PFSK-1 (cell line): Measurements from ENCODE around the gene CORO2B.

Experiments
- FOXP2 ChIP-seq: optimal IDR thresholded peaks from 2 replicates; pipeline ENCODE3; 2011; ENCODE audit warnings: borderline replicate concordance, control low read depth, inconsistent platforms; ENCODE audit not compliant: insufficient read depth; ENCODE audit errors: extremely low read length, extremely low read depth
- POLR2AphosphoS5 ChIP-seq: IDR thresholded peaks from 2 replicates; pipeline ENCODE4 v1.6.1; 2012; ENCODE audit warnings: low read depth, mild to moderate bottlenecking, control low read depth, low read length, moderate library complexity
- SIN3A ChIP-seq: IDR thresholded peaks from 2 replicates; pipeline ENCODE4 v1.6.1; 2012; ENCODE audit warnings: mild to moderate bottlenecking, low read length, moderate library complexity, borderline replicate concordance; ENCODE audit not compliant: insufficient read depth
- TAF1 ChIP-seq: IDR thresholded peaks from 2 replicates; pipeline ENCODE4 v1.6.1; 2012; ENCODE audit warnings: low read length, control low read depth, borderline replicate concordance; ENCODE audit not compliant: insufficient read depth
- TF ChIP-seq, protein P1 (sequence below), 2 experiments: IDR thresholded peaks; 2 replicates each; pipeline versions ENCODE4 v1.6.1 to v1.8.0; 2011 to 2012; ENCODE audit warnings: low read depth in 2 of 2, low read length in 2 of 2, control low read depth in 1 of 2, inconsistent platforms in 1 of 2, mild to moderate bottlenecking in 1 of 2, moderate library complexity in 1 of 2; ENCODE audit not compliant: insufficient read depth in 1 of 2

CORO2B gene

DNA sequence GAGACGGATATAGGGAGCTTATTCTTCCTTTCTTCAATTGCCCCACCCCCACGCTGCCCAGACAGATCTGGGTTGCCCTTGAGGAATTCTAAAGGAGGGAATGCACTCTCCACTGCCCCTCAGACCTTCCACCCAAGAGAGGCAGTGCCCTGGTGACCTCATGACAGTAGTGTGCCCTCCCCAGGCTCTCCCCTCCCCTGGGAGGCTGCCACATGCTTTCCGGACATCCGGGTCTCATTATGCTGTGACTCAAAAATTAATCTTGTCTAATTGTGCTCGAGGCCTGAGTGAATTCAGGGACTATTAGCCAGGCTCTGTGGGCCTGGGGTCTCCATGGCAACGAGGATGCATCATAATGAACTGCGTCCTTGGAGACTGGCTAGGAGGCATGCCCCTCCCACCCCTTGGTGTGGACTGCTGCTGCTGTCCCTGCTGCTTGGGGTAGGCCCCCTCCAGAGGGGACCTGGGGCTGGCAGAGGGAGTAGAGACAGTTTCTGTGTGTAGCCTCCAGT is 20.8 kb downstream of the CORO2B start:
- TF ChIP-seq, protein P1, sequence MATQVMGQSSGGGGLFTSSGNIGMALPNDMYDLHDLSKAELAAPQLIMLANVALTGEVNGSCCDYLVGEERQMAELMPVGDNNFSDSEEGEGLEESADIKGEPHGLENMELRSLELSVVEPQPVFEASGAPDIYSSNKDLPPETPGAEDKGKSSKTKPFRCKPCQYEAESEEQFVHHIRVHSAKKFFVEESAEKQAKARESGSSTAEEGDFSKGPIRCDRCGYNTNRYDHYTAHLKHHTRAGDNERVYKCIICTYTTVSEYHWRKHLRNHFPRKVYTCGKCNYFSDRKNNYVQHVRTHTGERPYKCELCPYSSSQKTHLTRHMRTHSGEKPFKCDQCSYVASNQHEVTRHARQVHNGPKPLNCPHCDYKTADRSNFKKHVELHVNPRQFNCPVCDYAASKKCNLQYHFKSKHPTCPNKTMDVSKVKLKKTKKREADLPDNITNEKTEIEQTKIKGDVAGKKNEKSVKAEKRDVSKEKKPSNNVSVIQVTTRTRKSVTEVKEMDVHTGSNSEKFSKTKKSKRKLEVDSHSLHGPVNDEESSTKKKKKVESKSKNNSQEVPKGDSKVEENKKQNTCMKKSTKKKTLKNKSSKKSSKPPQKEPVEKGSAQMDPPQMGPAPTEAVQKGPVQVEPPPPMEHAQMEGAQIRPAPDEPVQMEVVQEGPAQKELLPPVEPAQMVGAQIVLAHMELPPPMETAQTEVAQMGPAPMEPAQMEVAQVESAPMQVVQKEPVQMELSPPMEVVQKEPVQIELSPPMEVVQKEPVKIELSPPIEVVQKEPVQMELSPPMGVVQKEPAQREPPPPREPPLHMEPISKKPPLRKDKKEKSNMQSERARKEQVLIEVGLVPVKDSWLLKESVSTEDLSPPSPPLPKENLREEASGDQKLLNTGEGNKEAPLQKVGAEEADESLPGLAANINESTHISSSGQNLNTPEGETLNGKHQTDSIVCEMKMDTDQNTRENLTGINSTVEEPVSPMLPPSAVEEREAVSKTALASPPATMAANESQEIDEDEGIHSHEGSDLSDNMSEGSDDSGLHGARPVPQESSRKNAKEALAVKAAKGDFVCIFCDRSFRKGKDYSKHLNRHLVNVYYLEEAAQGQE (IDR thresholded peaks at IDR 0.05; ENCODE audit: insufficient read depth in 1 of 2, low read depth in 2 of 2, low read length in 2 of 2), result no peak
- TF ChIP-seq FOXP2, result no peak
- no peak for TF ChIP-seq TAF1

- no peak for TF ChIP-seq SIN3A
- no peak for TF ChIP-seq POLR2AphosphoS5
- TF ChIP-seq FOXP2, result no peak
- no peak for TF ChIP-seq TAF1
- TF ChIP-seq, protein P1 (IDR thresholded peaks at IDR 0.05; ENCODE audit: insufficient read depth in 1 of 2, low read depth in 2 of 2, low read length in 2 of 2), result no peak
Measured at GRCh38 chr15:68601206-68602197, 22.7 kb downstream of the CORO2B start.

DNA sequence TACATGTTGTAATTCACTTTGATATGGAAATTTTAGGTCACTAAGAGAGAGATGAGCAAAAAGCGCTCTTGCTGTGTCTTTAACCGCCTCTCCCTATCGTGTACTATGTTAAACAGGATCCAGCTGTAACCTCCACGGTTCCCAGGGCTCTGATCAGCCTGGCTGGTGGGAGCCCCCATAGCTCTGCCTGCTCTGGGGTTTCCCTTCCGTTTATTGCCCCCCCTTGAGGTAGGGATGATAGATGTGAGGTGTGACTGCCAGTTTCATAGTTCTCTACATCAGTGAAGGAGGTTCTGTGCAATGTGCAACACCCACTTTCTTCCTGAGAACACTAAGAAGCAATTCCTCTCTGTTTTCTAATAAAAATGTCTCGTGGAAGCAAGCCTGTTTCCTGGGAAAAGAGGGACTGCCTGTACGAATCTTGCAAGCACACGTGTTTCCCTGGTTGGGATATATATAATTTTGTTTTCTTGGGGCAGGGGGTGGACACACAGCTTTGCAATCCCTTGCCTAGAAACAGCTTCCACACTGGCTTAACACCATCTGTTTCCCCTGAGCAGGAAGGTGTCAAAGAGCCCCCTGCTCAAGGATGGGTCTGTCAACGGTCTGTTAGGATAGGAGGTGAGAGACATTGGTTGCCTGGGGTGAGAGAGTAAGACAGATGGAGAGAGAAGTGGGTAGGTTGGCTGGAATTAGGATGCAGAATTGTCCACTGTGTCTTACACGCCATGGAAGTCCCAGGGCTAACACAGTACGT is 23.8 kb downstream of the CORO2B start:
- no peak for TF ChIP-seq POLR2AphosphoS5
- no peak for TF ChIP-seq FOXP2
- no peak for TF ChIP-seq SIN3A
- TF ChIP-seq, protein P1 (IDR thresholded peaks at IDR 0.05; ENCODE audit: insufficient read depth in 1 of 2, low read depth in 2 of 2, low read length in 2 of 2), result no peak
- no peak for TF ChIP-seq TAF1

- TF ChIP-seq TAF1, result no peak
- no peak for TF ChIP-seq POLR2AphosphoS5
- TF ChIP-seq FOXP2, result no peak
- no peak for TF ChIP-seq SIN3A
- TF ChIP-seq, protein P1 (IDR thresholded peaks at IDR 0.05; ENCODE audit: insufficient read depth in 1 of 2, low read depth in 2 of 2, low read length in 2 of 2), result no peak
Measured at GRCh38 chr15:68603216-68603595, 24.4 kb downstream of the CORO2B start.
